ENCODE measurements around the gene RPS16. TPM values are rescaled to one million over a fixed set of nuclear protein-coding genes. Genes with fewer than 3 reads are reported as not detected.
"Not testable (repeated sequence)": the region's sequence is repeated elsewhere in the genome, so short reads cannot be mapped to it uniquely, and the experiment has no call there.

The RPS16 gene
- total RNA-seq, 1 donor from 2014 or later: 4,002 TPM

DNA sequence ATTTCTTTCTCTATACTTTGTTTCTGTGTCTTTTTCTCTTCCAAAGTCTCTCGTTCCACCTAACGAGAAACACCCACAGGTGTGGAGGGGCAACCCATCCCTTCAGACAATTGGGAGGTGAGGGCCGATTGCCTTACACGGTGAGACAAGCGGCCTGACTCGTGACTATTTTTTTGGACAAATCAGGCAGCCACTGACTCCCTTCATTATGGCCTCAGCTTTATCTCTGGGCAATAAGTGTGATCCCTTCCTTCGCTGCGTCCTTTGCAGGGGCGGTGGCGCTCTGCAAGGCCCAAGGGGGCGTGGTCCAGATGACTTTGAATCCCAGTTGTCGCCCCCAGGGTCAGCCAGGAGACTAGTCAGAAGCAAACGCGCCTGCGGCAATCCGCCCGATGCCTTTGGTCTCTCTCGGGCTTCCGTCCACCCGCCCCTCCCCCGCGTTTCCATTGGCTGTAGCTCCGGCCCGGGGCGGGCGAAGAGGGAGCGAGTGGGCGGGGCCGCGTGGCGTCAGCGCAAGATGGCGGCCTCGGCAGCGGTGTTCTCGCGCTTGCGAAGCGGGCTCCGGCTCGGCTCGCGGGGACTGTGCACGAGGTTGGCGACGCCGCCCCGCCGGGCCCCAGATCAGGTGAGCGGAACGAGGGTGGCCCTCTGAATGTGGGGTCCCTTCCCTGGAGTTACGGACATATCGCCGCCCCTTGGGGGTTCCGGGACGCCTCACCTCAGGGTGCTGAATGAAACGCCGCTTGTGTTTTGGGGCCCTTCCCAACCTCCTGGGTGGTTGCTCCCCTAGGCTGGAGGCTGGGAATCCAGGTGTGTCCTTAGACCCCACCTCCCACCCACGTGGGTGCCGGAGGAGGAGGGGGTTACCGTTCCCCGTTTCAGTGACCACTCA, 44.8 kb upstream of the RPS16 start, which contains the start of gene TIMM50:
TIMM50 (plus strand) TSS at position 502 of the 892 bp plus-strand sequence; CDS start at position 518, 16 bp downstream.
- CTCF ChIA-PET: no interaction called here
- intact Hi-C loops (cut with micrococcal nuclease): loop anchor here (1.0 to 2.0 kb wide), 5 partner anchors 18 to 138 kb away; partner anchors contain the start of genes DLL3, MED29, PAF1 and PLEKHG2

GRCh38 chr19:39479916-39480315, 44.2 kb upstream of the RPS16 start:
- ATAC-seq (ENCODE audit: low read depth) (no peak), DNase-seq (no peak)
- H3K27me3 Mint-ChIP-seq: no peaks in the 10 kb centered on the region
- peak overlapping the region; percentile 91 for H3K4me3 Mint-ChIP-seq
- peaks cover 40% of the 10 kb centered on the region for H3K36me3 Mint-ChIP-seq (ENCODE audit: low read depth)
- intact Hi-C loops (cut with micrococcal nuclease): loop anchor here (1.0 to 2.0 kb wide), 5 partner anchors 19 to 138 kb away; partner anchors contain the start of genes DLL3, MED29, PAF1 and PLEKHG2
- POLR2A ChIA-PET: interaction anchor here (0.6 to 1.2 kb wide), 7 partner anchors 19 to 611 kb away, joined by 3 to 18 read pairs (median 7); partner anchors contain the start of genes DLL3, MED29, PAF1 and RPS16
- H3K9me3 Mint-ChIP-seq: no peaks in the 10 kb centered on the region
- H3K4me1 Mint-ChIP-seq: peaks cover 25% of the 10 kb centered on the region
- TF ChIP-seq, protein P1, sequence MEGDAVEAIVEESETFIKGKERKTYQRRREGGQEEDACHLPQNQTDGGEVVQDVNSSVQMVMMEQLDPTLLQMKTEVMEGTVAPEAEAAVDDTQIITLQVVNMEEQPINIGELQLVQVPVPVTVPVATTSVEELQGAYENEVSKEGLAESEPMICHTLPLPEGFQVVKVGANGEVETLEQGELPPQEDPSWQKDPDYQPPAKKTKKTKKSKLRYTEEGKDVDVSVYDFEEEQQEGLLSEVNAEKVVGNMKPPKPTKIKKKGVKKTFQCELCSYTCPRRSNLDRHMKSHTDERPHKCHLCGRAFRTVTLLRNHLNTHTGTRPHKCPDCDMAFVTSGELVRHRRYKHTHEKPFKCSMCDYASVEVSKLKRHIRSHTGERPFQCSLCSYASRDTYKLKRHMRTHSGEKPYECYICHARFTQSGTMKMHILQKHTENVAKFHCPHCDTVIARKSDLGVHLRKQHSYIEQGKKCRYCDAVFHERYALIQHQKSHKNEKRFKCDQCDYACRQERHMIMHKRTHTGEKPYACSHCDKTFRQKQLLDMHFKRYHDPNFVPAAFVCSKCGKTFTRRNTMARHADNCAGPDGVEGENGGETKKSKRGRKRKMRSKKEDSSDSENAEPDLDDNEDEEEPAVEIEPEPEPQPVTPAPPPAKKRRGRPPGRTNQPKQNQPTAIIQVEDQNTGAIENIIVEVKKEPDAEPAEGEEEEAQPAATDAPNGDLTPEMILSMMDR (IDR thresholded peaks at IDR 0.05): no peak
- CTCF ChIA-PET: no interaction called here
- H3K27ac Mint-ChIP-seq: peak overlapping the region; percentile 47

More for the DNA sequence above, 44.8 kb upstream of the RPS16 start, which contains the start of gene TIMM50:
- H3K4me3 Mint-ChIP-seq: peak within 1 kb of the TSS; percentile 91
- POLR2A ChIA-PET: interaction anchor here (0.6 to 1.2 kb wide), 7 partner anchors 18 to 611 kb away, joined by 3 to 18 read pairs (median 7); partner anchors contain the start of genes DLL3, MED29, PAF1 and RPS16
- peak within 1 kb of the TSS; percentile 85 for H3K27ac Mint-ChIP-seq
- DNase-seq: peak; percentile 98
- TF ChIP-seq, protein P1 (IDR thresholded peaks at IDR 0.05): no peak
- H3K27me3 Mint-ChIP-seq: no peaks in the 10 kb centered on the region
- H3K36me3 Mint-ChIP-seq (ENCODE audit: low read depth): peaks cover 41% of the 10 kb centered on the region
- no peaks in the 10 kb centered on the region for H3K9me3 Mint-ChIP-seq
- H3K4me1 Mint-ChIP-seq: peaks cover 25% of the 10 kb centered on the region
- ATAC-seq (ENCODE audit: low read depth): peak; percentile 99

DNA sequence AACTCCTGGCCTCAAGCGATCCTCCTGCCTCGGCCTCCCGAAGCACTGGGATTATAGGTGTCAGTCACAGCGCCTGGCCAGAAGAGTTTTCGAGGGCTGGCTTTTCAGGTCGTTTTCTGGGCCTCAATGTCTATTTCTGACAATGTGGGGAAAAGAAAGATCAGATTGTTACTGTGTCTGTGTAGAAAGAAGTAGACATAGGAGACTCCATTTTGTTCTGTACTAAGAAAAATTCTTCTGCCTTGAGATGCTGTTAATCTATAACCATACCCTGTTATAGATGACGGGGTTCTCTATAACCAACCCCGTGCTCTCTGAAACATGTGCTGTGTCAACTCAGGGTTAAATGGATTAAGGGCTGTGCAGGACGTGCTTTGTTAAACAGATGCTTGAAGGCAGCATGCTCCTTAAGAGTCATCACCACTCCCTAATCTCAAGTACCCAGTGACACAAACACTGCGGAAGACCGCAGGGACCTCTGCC, 43.6 kb upstream of the RPS16 start:
- H3K9me3 Mint-ChIP-seq; POLR2A ChIA-PET; ATAC-seq (ENCODE audit: low read depth); CTCF ChIA-PET; H3K27me3 Mint-ChIP-seq; intact Hi-C loops (cut with micrococcal nuclease); DNase-seq: not testable (repeated sequence)
- Mint-ChIP-seq H3K4me3 (peak overlapping the region; percentile 91), H3K4me1 (peaks cover 25% of the 10 kb centered on the region), H3K36me3 (ENCODE audit: low read depth) (peaks cover 41% of the 10 kb centered on the region), H3K27ac (peak overlapping the region; percentile 47)

GRCh38 chr19:39475748-39476147, 40.0 kb upstream of the RPS16 start:
- DNase-seq (no peak), ATAC-seq (ENCODE audit: low read depth) (no peak)
- H3K4me1 Mint-ChIP-seq: peaks cover 12% of the 10 kb centered on the region
- H3K36me3 Mint-ChIP-seq (ENCODE audit: low read depth): peaks cover 60% of the 10 kb centered on the region
- TF ChIP-seq, protein P1 (IDR thresholded peaks at IDR 0.05): no peak
- H3K27ac Mint-ChIP-seq: no peak overlapping the region
- ChIA-PET POLR2A (interaction anchor here (1.1 to 1.2 kb wide), 2 partner anchors 31 to 78 kb away, joined by 3 to 5 read pairs; partner anchors contain the start of gene SUPT5H), CTCF (interaction anchor here (1.0 to 1.7 kb wide), 2 partner anchors 22 to 55 kb away, joined by 4 read pairs; no protein-coding TSS in a partner anchor)
- no peaks in the 10 kb centered on the region for H3K9me3 Mint-ChIP-seq
- no peak overlapping the region for H3K4me3 Mint-ChIP-seq
- H3K27me3 Mint-ChIP-seq: no peaks in the 10 kb centered on the region
- intact Hi-C loops (cut with micrococcal nuclease): loop anchor here (2.0 kb wide), 1 partner anchor 79 kb away; no protein-coding TSS in a partner anchor

- H3K9me3 Mint-ChIP-seq: no peaks in the 10 kb centered on the region
- no peak overlapping the region for H3K4me3 Mint-ChIP-seq
- POLR2A ChIA-PET: interaction anchor here (0.9 to 1.3 kb wide), 2 partner anchors 29 to 58 kb away, joined by 3 to 7 read pairs; partner anchors contain the start of genes EID2B and SUPT5H
- H3K4me1 Mint-ChIP-seq: no peaks in the 10 kb centered on the region
- ATAC-seq (ENCODE audit: low read depth) (peak; percentile 88), DNase-seq (peak; percentile 71)
- CTCF ChIA-PET: interaction anchor here (0.6 to 1.7 kb wide), 18 partner anchors 9 to 214 kb away, joined by 3 to 17 read pairs (median 3); partner anchors contain the start of genes EID2B, PLEKHG2 and SUPT5H
- H3K27me3 Mint-ChIP-seq: no peaks in the 10 kb centered on the region
- peaks cover 75% of the 10 kb centered on the region for H3K36me3 Mint-ChIP-seq (ENCODE audit: low read depth)
- intact Hi-C loops (cut with micrococcal nuclease): loop anchor here (1.0 to 2.0 kb wide), 2 partner anchors 58 to 77 kb away; partner anchors contain the start of gene EID2B
- TF ChIP-seq, protein P1 (IDR thresholded peaks at IDR 0.05): no peak
- H3K27ac Mint-ChIP-seq: no peak overlapping the region
Measured at GRCh38 chr19:39474139-39474620, 38.4 kb upstream of the RPS16 start.

All from activated B cell treated with CpG ODN at 0.5 μM for 24 hours (primary cell).